ENCODE data around the gene NUP210L.

Gene NUP210L

DNA sequence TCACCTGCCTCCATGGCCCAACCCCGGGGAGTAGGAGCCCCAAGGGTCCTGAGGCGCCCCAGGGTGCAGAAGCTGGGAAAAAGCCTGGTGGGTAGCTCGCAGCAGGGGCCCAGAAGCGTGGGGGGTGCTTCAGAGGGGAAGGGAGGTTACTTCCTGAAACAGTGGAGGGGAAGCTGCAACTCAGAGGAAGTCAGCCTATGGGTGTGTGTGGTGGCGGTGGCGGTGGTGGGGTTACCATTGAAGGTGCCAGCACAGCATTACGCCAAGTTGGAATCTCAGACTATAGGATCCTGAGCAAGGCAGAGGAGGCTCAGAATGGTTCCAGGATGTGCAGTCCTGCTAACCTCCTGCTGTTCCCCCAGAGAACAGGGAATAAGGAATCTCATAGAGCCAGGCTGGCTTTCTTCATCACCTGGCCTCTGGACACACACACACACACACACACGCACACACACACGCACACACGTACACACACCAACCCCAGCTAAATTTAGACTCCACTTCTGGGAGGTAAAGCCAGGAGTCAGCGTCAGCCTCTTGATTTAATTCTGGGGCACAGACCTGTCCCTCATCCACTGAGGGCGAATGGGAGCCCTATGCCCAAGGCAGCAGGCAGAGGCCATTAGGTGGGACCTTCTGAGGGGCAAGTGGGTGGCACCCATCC is 209.6 kb downstream of the NUP210L start:
- DNase-seq, result peak in 14 of 56 donors; percentile 11 to 36 (median 21)

DNA sequence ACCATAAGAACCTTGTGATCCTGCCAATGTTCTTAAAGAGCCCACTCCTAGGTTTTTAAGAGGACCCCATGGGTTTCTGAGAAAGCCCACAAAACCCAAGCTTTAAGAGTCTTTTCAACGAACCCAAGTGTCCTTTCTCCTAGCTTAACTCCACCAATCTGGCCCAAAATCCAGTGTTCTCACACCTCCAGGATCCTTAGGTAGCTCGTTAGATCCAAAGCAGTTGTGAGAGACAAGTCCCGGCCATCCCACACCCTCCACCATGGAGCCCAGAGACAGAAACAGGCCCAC is 210.1 kb downstream of the NUP210L start:
- DNase-seq, result no peak

DNA sequence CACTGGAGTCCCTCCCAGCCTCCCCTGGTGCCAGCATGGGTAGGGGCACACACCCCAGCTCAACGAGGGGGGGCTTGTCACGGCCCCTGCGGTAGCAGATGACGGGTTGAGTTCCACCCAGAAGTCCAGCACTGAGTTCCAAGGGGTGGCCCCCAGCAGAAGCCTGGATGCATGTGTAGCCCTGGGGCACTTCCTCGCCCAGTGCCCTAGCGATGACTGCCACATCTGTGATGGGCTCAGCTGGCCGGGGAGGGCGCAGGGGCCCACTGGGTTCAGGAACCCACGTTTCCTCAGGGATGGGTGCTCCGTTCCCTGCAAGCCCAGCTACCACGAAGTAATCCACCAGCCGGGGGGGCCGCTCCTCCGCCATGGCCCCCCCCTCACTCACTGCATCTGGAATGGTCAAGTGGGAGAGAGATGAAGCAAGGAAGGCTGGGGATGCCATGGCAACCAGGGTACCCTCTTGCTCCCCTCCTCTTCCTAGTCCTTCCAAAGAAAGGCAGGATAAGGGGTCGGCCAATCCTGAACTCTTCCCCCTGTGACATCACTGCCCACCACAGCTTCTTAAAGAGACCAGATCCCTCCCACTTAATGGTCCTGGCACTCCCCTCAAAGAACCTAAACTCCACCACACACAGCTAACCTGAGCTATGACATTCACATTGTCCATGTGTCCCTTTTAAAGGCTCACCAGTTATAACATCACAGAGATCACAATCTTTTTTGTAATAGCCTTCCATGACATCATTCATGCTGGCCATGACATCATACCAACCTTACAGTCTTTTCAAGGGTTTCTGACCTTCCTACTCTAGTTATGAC is 210.7 kb downstream of the NUP210L start:
- DNase-seq, result no peak

DNA sequence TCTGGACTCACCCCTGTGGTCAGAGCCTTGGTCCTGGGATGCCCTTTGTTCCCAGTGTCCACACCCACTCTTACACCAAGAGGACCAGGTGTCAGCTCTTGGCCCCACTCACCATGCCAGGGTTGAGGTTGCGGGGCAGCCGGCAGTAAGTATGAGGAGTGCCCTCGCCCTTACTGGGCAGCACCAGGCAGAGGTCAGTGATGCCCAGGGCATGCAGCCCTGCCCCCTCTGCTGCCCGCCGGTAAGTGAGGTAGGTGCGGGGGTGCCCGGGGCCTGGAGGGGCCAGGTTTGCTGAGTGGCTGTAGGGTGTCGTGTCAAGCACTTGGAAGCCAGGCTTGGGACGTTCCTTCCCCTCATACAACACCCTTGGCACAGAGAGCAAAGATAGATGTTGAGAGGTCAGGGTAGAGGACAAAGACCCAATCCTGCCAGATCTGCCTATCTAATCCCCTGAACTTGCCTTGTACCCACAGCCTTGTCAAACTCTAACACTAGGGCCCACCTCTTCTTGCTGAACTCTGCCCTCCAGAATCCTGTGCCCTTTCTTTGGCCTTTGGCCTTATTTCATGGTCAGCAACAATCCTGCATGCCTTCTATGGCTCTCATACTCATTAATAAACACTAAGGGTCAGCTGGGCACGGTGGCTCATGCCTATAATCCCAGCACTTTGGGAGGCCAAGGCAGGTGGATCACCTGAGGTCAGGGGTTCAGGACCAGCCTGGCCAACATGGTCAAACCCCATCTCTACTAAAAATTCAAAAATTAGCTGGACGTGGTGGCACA is 211.9 kb downstream of the NUP210L start:
- no peak for DNase-seq
